ENCODE results near the gene RASGRF2. TPM values are rescaled to one million over a fixed set of nuclear protein-coding genes. Genes with fewer than 3 reads are reported as not detected.
A peak's percentile ranks its signal among the peaks of the same experiment; 100 is the strongest.

RASGRF2 gene
- total RNA-seq, 1 donor from 2014 or later: 1.4 TPM

DNA sequence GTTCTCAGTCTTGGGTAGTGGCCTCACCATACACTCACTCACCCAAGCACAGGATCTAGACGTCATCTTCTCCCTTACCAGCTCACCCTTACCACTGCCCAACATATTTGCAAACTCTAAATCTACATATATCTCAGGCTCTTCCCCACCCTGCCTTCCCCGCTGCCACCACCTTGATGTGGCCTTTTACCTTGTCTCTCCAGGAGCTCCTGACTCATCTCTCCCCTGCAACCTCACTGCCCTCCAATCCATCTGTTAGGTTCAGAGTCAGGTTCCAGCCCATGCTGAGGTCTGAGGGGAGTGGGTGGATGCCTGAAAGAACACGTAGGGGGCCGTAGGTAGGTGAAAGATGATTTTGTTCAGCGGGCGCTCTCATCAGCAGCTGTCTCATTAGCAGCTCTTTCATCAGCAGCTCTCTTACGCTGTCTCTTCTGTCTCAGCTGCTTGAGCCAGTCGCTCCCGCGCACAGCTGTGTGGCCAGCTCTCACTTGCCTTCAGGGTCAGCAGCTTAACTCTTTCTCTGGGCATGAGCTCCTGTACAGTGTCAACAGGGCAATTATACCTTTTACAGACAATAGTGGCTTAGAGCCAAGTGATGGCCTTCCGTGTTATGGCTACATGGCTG, 249.8 kb downstream of the RASGRF2 start:
- Mint-ChIP-seq H3K36me3 (ENCODE audit: unreplicated experiment) (no peaks in the 10 kb centered on the region), H3K9me3 (ENCODE audit: unreplicated experiment) (peaks cover 6% of the 10 kb centered on the region), H3K27me3 (ENCODE audit: unreplicated experiment) (peaks cover 2% of the 10 kb centered on the region), H3K27ac (ENCODE audit: unreplicated experiment) (peak overlapping the region; percentile 55), H3K4me3 (ENCODE audit: unreplicated experiment) (no peak overlapping the region), H3K4me1 (ENCODE audit: low read depth, unreplicated experiment) (peaks cover 14% of the 10 kb centered on the region)
- TF ChIP-seq, protein P1, sequence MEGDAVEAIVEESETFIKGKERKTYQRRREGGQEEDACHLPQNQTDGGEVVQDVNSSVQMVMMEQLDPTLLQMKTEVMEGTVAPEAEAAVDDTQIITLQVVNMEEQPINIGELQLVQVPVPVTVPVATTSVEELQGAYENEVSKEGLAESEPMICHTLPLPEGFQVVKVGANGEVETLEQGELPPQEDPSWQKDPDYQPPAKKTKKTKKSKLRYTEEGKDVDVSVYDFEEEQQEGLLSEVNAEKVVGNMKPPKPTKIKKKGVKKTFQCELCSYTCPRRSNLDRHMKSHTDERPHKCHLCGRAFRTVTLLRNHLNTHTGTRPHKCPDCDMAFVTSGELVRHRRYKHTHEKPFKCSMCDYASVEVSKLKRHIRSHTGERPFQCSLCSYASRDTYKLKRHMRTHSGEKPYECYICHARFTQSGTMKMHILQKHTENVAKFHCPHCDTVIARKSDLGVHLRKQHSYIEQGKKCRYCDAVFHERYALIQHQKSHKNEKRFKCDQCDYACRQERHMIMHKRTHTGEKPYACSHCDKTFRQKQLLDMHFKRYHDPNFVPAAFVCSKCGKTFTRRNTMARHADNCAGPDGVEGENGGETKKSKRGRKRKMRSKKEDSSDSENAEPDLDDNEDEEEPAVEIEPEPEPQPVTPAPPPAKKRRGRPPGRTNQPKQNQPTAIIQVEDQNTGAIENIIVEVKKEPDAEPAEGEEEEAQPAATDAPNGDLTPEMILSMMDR (IDR thresholded peaks at IDR 0.05; ENCODE audit: partially characterized antibody, unreplicated experiment): no peak
- DNase-seq: no peak

DNA sequence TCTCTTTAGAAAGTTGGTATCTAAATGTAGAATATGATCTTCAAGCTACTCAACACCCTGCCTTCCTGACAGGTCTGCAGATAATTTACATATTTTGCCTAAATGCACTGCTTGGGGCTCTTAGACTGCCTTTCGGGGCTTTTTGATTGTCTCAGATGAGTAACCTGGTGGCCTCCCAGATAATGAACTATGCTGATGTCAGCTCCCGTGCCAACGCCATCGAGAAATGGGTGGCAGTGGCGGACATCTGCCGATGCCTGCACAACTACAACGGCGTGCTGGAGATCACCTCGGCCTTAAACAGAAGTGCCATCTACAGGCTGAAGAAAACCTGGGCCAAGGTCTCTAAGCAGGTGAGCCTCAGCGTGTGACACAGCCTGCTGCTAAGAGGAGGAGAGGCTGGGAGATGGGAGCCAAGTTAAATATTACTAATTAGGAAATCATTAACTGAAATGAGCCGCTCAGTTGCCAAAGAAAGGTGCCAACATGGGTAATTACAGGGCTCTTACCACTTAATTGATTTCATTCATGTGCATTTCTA, 252.1 kb downstream of the RASGRF2 start:
- DNase-seq: no peak
- H3K9me3 Mint-ChIP-seq (ENCODE audit: unreplicated experiment): peaks cover 6% of the 10 kb centered on the region
- H3K27ac Mint-ChIP-seq (ENCODE audit: unreplicated experiment): no peak overlapping the region
- H3K4me1 Mint-ChIP-seq (ENCODE audit: low read depth, unreplicated experiment): peaks cover 14% of the 10 kb centered on the region
- no peaks in the 10 kb centered on the region for H3K36me3 Mint-ChIP-seq (ENCODE audit: unreplicated experiment)
- TF ChIP-seq, protein P1 (IDR thresholded peaks at IDR 0.05; ENCODE audit: partially characterized antibody, unreplicated experiment): no peak
- peaks cover 2% of the 10 kb centered on the region for H3K27me3 Mint-ChIP-seq (ENCODE audit: unreplicated experiment)
- no peak overlapping the region for H3K4me3 Mint-ChIP-seq (ENCODE audit: unreplicated experiment)

DNA sequence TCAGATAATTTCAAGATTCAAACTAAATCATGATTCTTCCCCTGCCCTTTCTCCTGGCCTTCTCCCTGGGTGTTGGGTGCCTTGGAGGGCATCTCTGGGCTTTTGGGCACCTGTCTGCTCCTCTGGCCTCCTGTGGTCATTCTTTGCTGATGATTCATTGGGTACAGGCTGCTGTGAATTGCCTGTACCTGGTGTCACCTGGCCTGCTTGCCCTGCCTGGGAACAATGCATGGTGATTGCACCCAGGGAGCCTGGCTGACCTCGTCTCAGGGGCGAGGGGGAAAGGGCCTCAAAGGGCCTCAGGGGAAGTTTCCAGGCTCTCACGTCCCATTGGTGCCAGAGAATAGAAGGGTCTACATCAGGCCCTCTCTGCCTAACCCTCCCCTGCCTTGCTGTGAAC, 252.9 kb downstream of the RASGRF2 start:
- Mint-ChIP-seq H3K4me3 (ENCODE audit: unreplicated experiment) (no peak overlapping the region), H3K27ac (ENCODE audit: unreplicated experiment) (no peak overlapping the region), H3K4me1 (ENCODE audit: low read depth, unreplicated experiment) (peaks cover 14% of the 10 kb centered on the region), H3K27me3 (ENCODE audit: unreplicated experiment) (peaks cover 2% of the 10 kb centered on the region), H3K9me3 (ENCODE audit: unreplicated experiment) (peaks cover 6% of the 10 kb centered on the region), H3K36me3 (ENCODE audit: unreplicated experiment) (no peaks in the 10 kb centered on the region)
- no peak for DNase-seq
- TF ChIP-seq, protein P1 (IDR thresholded peaks at IDR 0.05; ENCODE audit: partially characterized antibody, unreplicated experiment): no peak

DNA sequence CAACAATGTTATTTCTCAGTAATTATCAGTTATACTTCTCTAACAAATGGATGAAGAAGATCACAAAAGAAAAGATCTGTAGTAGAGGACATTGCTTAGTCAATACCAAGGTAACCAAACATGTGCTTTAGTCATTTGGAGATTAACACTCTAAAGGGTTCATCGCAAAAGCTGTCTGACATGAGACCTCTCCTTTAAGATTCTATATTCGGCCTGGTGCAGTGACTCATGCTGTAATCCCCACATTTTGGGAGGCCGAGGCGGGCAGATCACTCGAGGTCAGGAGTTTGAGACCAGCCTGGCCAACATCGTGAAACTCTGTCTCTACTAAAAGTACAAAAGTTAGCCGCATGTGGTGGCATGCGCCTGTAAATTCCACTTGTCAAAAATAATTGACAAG, 254.7 kb downstream of the RASGRF2 start:
- Mint-ChIP-seq H3K27me3 (ENCODE audit: unreplicated experiment) (no peaks in the 10 kb centered on the region), H3K36me3 (ENCODE audit: unreplicated experiment) (no peaks in the 10 kb centered on the region), H3K9me3 (ENCODE audit: unreplicated experiment) (peaks cover 4% of the 10 kb centered on the region), H3K27ac (ENCODE audit: unreplicated experiment) (no peak overlapping the region), H3K4me1 (ENCODE audit: low read depth, unreplicated experiment) (peaks cover 11% of the 10 kb centered on the region), H3K4me3 (ENCODE audit: unreplicated experiment) (no peak overlapping the region)
- DNase-seq: no peak
- TF ChIP-seq, protein P1 (IDR thresholded peaks at IDR 0.05; ENCODE audit: partially characterized antibody, unreplicated experiment): no peak

DNA sequence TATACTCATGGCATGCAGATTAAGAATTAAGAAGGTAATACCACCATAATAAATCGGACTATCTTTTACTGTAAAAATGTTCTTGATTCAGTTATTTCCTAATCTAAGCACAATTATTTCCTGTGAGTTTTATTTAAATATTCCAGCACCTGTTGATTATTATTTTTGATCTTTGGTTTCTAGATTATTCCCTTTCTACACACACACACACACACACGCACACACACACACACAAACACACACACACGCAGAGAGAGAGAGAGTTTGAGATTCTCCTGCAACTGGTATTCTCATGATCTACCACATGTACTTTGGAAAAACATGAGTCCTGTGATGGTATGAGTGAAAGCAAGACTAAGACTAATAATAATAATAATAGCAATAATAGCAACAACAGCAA, 256.0 kb downstream of the RASGRF2 start:
- Mint-ChIP-seq H3K9me3 (ENCODE audit: unreplicated experiment) (peaks cover 3% of the 10 kb centered on the region), H3K27me3 (ENCODE audit: unreplicated experiment) (no peaks in the 10 kb centered on the region), H3K4me3 (ENCODE audit: unreplicated experiment) (no peak overlapping the region), H3K4me1 (ENCODE audit: low read depth, unreplicated experiment) (peaks cover 5% of the 10 kb centered on the region), H3K36me3 (ENCODE audit: unreplicated experiment) (no peaks in the 10 kb centered on the region), H3K27ac (ENCODE audit: unreplicated experiment) (no peak overlapping the region)
- TF ChIP-seq, protein P1 (IDR thresholded peaks at IDR 0.05; ENCODE audit: partially characterized antibody, unreplicated experiment): no peak
- no peak for DNase-seq

Measured in glutamatergic neuron (in vitro differentiated cells).